Fibroblast of lung (primary cell): Measurements from ENCODE around the gene FARP1. TPM values are rescaled to one million over a fixed set of nuclear protein-coding genes. Genes with fewer than 3 reads are reported as not detected.

Source experiments
- DNase-seq, 2 donors: peaks; one replicate each; pipeline versions ENCODE4 v3.0.0 to v3.0.0-alpha.2; 2010; ENCODE audit warnings: low read depth in 2 of 2
- H2AFZ ChIP-seq: 2 replicates; pipeline ENCODE4 v1.5.1; 2012; ENCODE audit warnings: low read length, control low read depth, inconsistent platforms
- H3K27ac ChIP-seq: 2 replicates; pipeline ENCODE4 v1.5.1; 2011; ENCODE audit warnings: low read length, control low read depth; ENCODE audit not compliant: insufficient read depth
- H3K27me3 ChIP-seq: 2 replicates; pipeline ENCODE4 v1.5.1; 2011; ENCODE audit warnings: mild to moderate bottlenecking, low read length; ENCODE audit not compliant: control insufficient read depth, insufficient read depth
- H3K36me3 ChIP-seq: 2 replicates; pipeline ENCODE4 v1.5.1; 2011; ENCODE audit warnings: low read length; ENCODE audit not compliant: control insufficient read depth, insufficient read depth
- H3K4me1 ChIP-seq: 2 replicates; pipeline ENCODE4 v1.5.1; 2011; ENCODE audit warnings: low read length; ENCODE audit not compliant: control insufficient read depth, insufficient read depth; ENCODE audit errors: extremely low read depth
- H3K4me2 ChIP-seq: 2 replicates; pipeline ENCODE4 v1.5.1; 2011; ENCODE audit warnings: low read length, control low read depth; ENCODE audit not compliant: insufficient read depth; ENCODE audit errors: extremely low read depth
- H3K4me3 ChIP-seq, 4 experiments: fragments of 200-600 bp in 1 of 4; sonication (generic) in 1 of 4; replicated peaks in 1 of 4; 2 replicates each; pipeline ENCODE4 v1.5.1; 2011 to 2016; ENCODE audit warnings: low read length in 4 of 4, low read depth in 3 of 4, mild to moderate bottlenecking in 3 of 4, control low read depth in 2 of 4, inconsistent platforms in 1 of 4, mixed read lengths in 1 of 4; ENCODE audit not compliant: insufficient read depth in 1 of 4; ENCODE audit errors: control extremely low read depth in 1 of 4
- H3K79me2 ChIP-seq: 2 replicates; pipeline ENCODE4 v1.5.1; 2012; ENCODE audit warnings: mild to moderate bottlenecking, low read length, inconsistent platforms; ENCODE audit not compliant: control insufficient read depth, insufficient read depth
- H3K9ac ChIP-seq: 2 replicates; pipeline ENCODE4 v1.5.1; 2011; ENCODE audit warnings: mild to moderate bottlenecking, low read length, control low read depth; ENCODE audit not compliant: insufficient read depth
- H3K9me3 ChIP-seq: 2 replicates; pipeline ENCODE4 v1.5.1; 2012; ENCODE audit warnings: low read depth, low read length; ENCODE audit not compliant: control insufficient read depth, insufficient read depth
- H4K20me1 ChIP-seq: 2 replicates; pipeline ENCODE4 v1.5.1; 2011; ENCODE audit warnings: low read length; ENCODE audit not compliant: control insufficient read depth, insufficient read depth; ENCODE audit errors: extremely low read depth
- CTCF ChIP-seq, 2 donors: IDR thresholded peaks in 1 of 2; conservative IDR thresholded peaks in 1 of 2; 1 replicate in 1 of 2; 2 replicates in 1 of 2; pipeline ENCODE4 v1.5.1; 2011 to 2012; ENCODE audit warnings: low read length in 2 of 2, control low read depth in 1 of 2, inconsistent platforms in 1 of 2, low read depth in 1 of 2, mild to moderate bottlenecking in 1 of 2
- EZH2 ChIP-seq: IDR thresholded peaks from 2 replicates; pipeline ENCODE4 v1.5.1; 2012; ENCODE audit warnings: low read length, control low read depth, mild to moderate bottlenecking; ENCODE audit errors: missing control alignments
- polyA plus RNA-seq, 2 donors: library from polyadenylated mRNA; depleted of rRNA in 1 of 2; stranded (reverse) in 1 of 2; unstranded in 1 of 2; fragments of >200 nt; gene quantifications; 2 replicates each; pipeline ENCODE4 v1.2.1, GENCODE V29; 2011 to 2012; ENCODE audit warnings: missing spikeins in 1 of 2
- total RNA-seq: library from RNA; depleted of rRNA; stranded (reverse); fragments of >200 nt; gene quantifications from 2 replicates; pipeline ENCODE4 v1.2.1, GENCODE V29; 2014

Gene FARP1
- total and polyA plus RNA-seq, 2 donors (not counting 1 experiment from before 2014, with no cell fraction given), result 50.9 to 199 TPM

- no peaks in the 10 kb centered on the region for H3K36me3 ChIP-seq
- DNase-seq, result no peak
- H3K9me3 ChIP-seq, result no peaks in the 10 kb centered on the region
- H3K4me2 ChIP-seq, result no peak overlapping the region
- H3K4me3 ChIP-seq, result no peak overlapping the region
- H3K27me3 ChIP-seq, result no peaks in the 10 kb centered on the region
- no peak overlapping the region for H3K9ac ChIP-seq
- H4K20me1 ChIP-seq, result no peaks in the 10 kb centered on the region
- no peak overlapping the region for H2AFZ ChIP-seq
- TF ChIP-seq EZH2, result no peak
- TF ChIP-seq CTCF (conservative IDR thresholded peaks at IDR 0.05 in 1 of 2, IDR thresholded peaks at IDR 0.05 in 1 of 2; ENCODE audit: low read depth in 1 of 2, low read length in 2 of 2), result no peak
- peaks cover 14% of the 10 kb centered on the region for H3K4me1 ChIP-seq
- peaks cover 34% of the 10 kb centered on the region for H3K79me2 ChIP-seq
- H3K27ac ChIP-seq, result no peak overlapping the region
Measured at GRCh38 chr13:98275681-98276171, 132.8 kb downstream of the FARP1 start.

- H3K9ac ChIP-seq, result no peak overlapping the region
- no peak for DNase-seq
- peaks cover 36% of the 10 kb centered on the region for H3K79me2 ChIP-seq
- no peak overlapping the region for H3K27ac ChIP-seq
- H2AFZ ChIP-seq, result no peak overlapping the region
- H3K9me3 ChIP-seq, result no peaks in the 10 kb centered on the region
- H3K4me2 ChIP-seq, result no peak overlapping the region
- peaks cover 14% of the 10 kb centered on the region for H3K4me1 ChIP-seq
- H4K20me1 ChIP-seq, result no peaks in the 10 kb centered on the region
- H3K27me3 ChIP-seq, result no peaks in the 10 kb centered on the region
- TF ChIP-seq CTCF (conservative IDR thresholded peaks at IDR 0.05 in 1 of 2, IDR thresholded peaks at IDR 0.05 in 1 of 2; ENCODE audit: low read depth in 1 of 2, low read length in 2 of 2) (no peak), EZH2 (no peak)
- H3K4me3 ChIP-seq, result no peak overlapping the region
- H3K36me3 ChIP-seq, result no peaks in the 10 kb centered on the region
Measured at GRCh38 chr13:98276486-98276885, 133.6 kb downstream of the FARP1 start.

GRCh38 chr13:98278068-98278724 lies 135.3 kb downstream of the FARP1 start:
- peaks cover 31% of the 10 kb centered on the region for H3K79me2 ChIP-seq
- no peaks in the 10 kb centered on the region for H4K20me1 ChIP-seq
- H3K27me3 ChIP-seq, result no peaks in the 10 kb centered on the region
- H3K36me3 ChIP-seq, result no peaks in the 10 kb centered on the region
- no peak overlapping the region for H2AFZ ChIP-seq
- H3K9ac ChIP-seq, result no peak overlapping the region
- no peak for DNase-seq
- H3K4me2 ChIP-seq, result no peak overlapping the region
- no peak for TF ChIP-seq CTCF (conservative IDR thresholded peaks at IDR 0.05 in 1 of 2, IDR thresholded peaks at IDR 0.05 in 1 of 2; ENCODE audit: low read depth in 1 of 2, low read length in 2 of 2)
- TF ChIP-seq EZH2, result no peak
- H3K9me3 ChIP-seq, result no peaks in the 10 kb centered on the region
- peaks cover 14% of the 10 kb centered on the region for H3K4me1 ChIP-seq
- no peak overlapping the region for H3K27ac ChIP-seq
- no peak overlapping the region for H3K4me3 ChIP-seq
